ENCODE measurements around the gene NKIRAS2. TPM values are rescaled to one million over a fixed set of nuclear protein-coding genes. Genes with fewer than 3 reads are reported as not detected.
A peak's percentile ranks its signal among the peaks of the same experiment; 100 is the strongest.

The NKIRAS2 gene
- total and polyA plus RNA-seq, 2 experiments from 2014 or later, result 66.5 to 71.2 TPM

DNA sequence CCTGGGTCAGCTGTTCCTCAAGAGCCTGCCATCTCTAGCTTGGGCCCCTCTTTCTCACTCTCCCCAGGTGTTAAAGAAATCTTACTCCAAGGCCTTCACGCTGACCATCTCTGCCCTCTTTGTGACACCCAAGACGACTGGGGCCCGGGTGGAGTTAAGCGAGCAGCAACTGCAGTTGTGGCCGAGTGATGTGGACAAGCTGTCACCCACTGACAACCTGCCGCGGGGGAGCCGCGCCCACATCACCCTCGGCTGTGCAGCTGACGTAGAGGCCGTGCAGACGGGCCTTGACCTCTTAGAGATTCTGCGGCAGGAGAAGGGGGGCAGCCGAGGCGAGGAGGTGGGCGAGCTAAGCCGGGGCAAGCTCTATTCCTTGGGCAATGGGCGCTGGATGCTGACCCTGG is 46.5 kb upstream of the NKIRAS2 start:
- no peak for DNase-seq
- H3F3A ChIP-seq (ENCODE audit: insufficient read depth), result peaks cover 34% of the 10 kb centered on the region
- H3K4me3 ChIP-seq, result no peak overlapping the region
- H3K9me3 ChIP-seq (ENCODE audit: low read depth), result no peaks in the 10 kb centered on the region
- no peak overlapping the region for H3K9ac ChIP-seq
- H3K4me2 ChIP-seq (ENCODE audit: unreplicated experiment), result no peak overlapping the region
- H3K79me2 ChIP-seq (ENCODE audit: insufficient read depth), result peaks cover 74% of the 10 kb centered on the region
- no peak overlapping the region for H2AFZ ChIP-seq
- H3K36me3 ChIP-seq (ENCODE audit: low read depth), result peaks cover 21% of the 10 kb centered on the region; the same call in 1 of the 2 replicates
- WGBS, 2 experiments (ENCODE audit: low coverage in 1 of 2, low lambda C conversion rate in 2 of 2, missing lambda C conversion rate in 2 of 2), result 89 to 91% methylated on average over 19 of the region's 19 CpGs
- no peaks in the 10 kb centered on the region for H3K9me2 ChIP-seq (ENCODE audit: insufficient read depth)
- H3K4me1 ChIP-seq (ENCODE audit: insufficient read depth), result peaks cover 21% of the 10 kb centered on the region
- in situ Hi-C loops (cut with MboI), result no loop called here
- H4K20me1 ChIP-seq (ENCODE audit: insufficient read depth), result no peaks in the 10 kb centered on the region
- H3K27me3 ChIP-seq (replicated peaks; ENCODE audit: insufficient read depth), result no peaks in the 10 kb centered on the region
- no peak overlapping the region for H3K27ac ChIP-seq
- TF ChIP-seq EZH2phosphoT487 (IDR thresholded peaks at IDR 0.05; ENCODE audit: insufficient read depth, low read depth) (no peak), EZH2 (IDR thresholded peaks at IDR 0.05; ENCODE audit: insufficient read depth, poor library complexity, severe bottlenecking) (no peak)

DNA sequence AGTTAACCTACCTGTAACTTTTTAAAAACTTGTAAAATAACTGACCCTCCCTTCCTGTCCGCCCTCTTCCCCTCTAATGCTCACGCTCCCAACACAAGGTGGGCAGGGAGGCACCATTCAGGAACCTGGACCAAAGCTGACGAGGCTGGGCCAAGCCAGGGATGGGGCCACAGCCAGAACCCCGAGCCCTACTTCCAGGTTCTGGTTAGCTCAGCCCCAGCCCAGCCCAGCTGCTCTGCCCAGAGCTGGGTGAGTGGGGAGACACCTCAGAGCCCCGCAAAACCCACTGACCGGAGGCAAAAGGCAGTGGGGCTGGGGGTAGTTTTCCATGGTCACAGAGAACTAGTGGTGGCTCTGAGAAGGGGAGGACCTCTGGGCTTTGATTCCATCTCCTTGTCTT is 45.9 kb upstream of the NKIRAS2 start:
- H3K4me3 ChIP-seq, result no peak overlapping the region
- H3K27me3 ChIP-seq (replicated peaks; ENCODE audit: insufficient read depth), result no peaks in the 10 kb centered on the region
- H2AFZ ChIP-seq, result no peak overlapping the region
- 82 to 89% methylated on average over 6 of the region's 6 CpGs for WGBS, 2 experiments (ENCODE audit: low coverage in 1 of 2, low lambda C conversion rate in 2 of 2, missing lambda C conversion rate in 2 of 2)
- no peak for DNase-seq
- peaks cover 23% of the 10 kb centered on the region; the same call in 1 of the 2 replicates for H3K36me3 ChIP-seq (ENCODE audit: low read depth)
- no peak overlapping the region for H3K4me2 ChIP-seq (ENCODE audit: unreplicated experiment)
- no peaks in the 10 kb centered on the region for H3K9me2 ChIP-seq (ENCODE audit: insufficient read depth)
- in situ Hi-C loops (cut with MboI), result no loop called here
- TF ChIP-seq EZH2phosphoT487 (IDR thresholded peaks at IDR 0.05; ENCODE audit: insufficient read depth, low read depth) (no peak), EZH2 (IDR thresholded peaks at IDR 0.05; ENCODE audit: insufficient read depth, poor library complexity, severe bottlenecking) (no peak)
- 0 out of 2 replicates have a peak overlapping the region, but pooled peaks have one; percentile 1 for H3K9ac ChIP-seq
- no peak overlapping the region for H3K27ac ChIP-seq
- H3K79me2 ChIP-seq (ENCODE audit: insufficient read depth), result peaks cover 68% of the 10 kb centered on the region
- peaks cover 34% of the 10 kb centered on the region for H3F3A ChIP-seq (ENCODE audit: insufficient read depth)
- peaks cover 21% of the 10 kb centered on the region for H3K4me1 ChIP-seq (ENCODE audit: insufficient read depth)
- no peaks in the 10 kb centered on the region for H4K20me1 ChIP-seq (ENCODE audit: insufficient read depth)
- H3K9me3 ChIP-seq (ENCODE audit: low read depth), result no peaks in the 10 kb centered on the region

DNA sequence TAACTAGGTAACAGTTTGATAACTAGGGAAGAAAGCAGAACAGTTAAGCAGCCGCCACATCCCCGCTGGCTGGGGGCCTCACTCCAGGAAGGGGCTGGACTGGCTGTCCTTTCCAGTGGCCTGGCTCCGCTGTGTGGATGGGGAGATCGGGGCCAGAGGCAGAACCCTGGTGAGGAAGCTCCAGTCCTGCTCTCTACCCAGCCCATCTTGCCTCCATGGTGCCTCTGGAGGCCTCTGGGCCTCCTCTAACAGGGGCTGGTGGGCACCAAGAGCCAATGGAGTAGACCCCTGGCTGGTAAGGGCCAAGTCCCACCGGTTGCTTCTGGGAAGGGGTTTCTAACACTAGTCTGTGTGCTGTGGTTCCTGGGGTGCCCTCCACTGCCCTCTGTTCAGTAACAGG is 45.2 kb upstream of the NKIRAS2 start:
- Histone ChIP-seq H4K20me1 (ENCODE audit: insufficient read depth) (no peaks in the 10 kb centered on the region), H3K36me3 (ENCODE audit: low read depth) (peaks cover 23% of the 10 kb centered on the region; the same call in 1 of the 2 replicates), H3K27ac (no peak overlapping the region), H3K4me2 (ENCODE audit: unreplicated experiment) (no peak overlapping the region), H2AFZ (no peak overlapping the region), H3K79me2 (ENCODE audit: insufficient read depth) (peaks cover 62% of the 10 kb centered on the region), H3K9ac (0 out of 2 replicates have a peak overlapping the region, but pooled peaks have one; percentile 1), H3K9me2 (ENCODE audit: insufficient read depth) (no peaks in the 10 kb centered on the region), H3K4me3 (no peak overlapping the region), H3F3A (ENCODE audit: insufficient read depth) (peaks cover 34% of the 10 kb centered on the region), H3K27me3 (replicated peaks; ENCODE audit: insufficient read depth) (no peaks in the 10 kb centered on the region), H3K9me3 (ENCODE audit: low read depth) (no peaks in the 10 kb centered on the region), H3K4me1 (ENCODE audit: insufficient read depth) (peaks cover 21% of the 10 kb centered on the region)
- no peak for DNase-seq
- in situ Hi-C loops (cut with MboI), result no loop called here
- 85 to 91% methylated on average over 5 of the region's 5 CpGs for WGBS, 2 experiments (ENCODE audit: low coverage in 1 of 2, low lambda C conversion rate in 2 of 2, missing lambda C conversion rate in 2 of 2)
- TF ChIP-seq EZH2 (IDR thresholded peaks at IDR 0.05; ENCODE audit: insufficient read depth, poor library complexity, severe bottlenecking) (no peak), EZH2phosphoT487 (IDR thresholded peaks at IDR 0.05; ENCODE audit: insufficient read depth, low read depth) (no peak)

DNA sequence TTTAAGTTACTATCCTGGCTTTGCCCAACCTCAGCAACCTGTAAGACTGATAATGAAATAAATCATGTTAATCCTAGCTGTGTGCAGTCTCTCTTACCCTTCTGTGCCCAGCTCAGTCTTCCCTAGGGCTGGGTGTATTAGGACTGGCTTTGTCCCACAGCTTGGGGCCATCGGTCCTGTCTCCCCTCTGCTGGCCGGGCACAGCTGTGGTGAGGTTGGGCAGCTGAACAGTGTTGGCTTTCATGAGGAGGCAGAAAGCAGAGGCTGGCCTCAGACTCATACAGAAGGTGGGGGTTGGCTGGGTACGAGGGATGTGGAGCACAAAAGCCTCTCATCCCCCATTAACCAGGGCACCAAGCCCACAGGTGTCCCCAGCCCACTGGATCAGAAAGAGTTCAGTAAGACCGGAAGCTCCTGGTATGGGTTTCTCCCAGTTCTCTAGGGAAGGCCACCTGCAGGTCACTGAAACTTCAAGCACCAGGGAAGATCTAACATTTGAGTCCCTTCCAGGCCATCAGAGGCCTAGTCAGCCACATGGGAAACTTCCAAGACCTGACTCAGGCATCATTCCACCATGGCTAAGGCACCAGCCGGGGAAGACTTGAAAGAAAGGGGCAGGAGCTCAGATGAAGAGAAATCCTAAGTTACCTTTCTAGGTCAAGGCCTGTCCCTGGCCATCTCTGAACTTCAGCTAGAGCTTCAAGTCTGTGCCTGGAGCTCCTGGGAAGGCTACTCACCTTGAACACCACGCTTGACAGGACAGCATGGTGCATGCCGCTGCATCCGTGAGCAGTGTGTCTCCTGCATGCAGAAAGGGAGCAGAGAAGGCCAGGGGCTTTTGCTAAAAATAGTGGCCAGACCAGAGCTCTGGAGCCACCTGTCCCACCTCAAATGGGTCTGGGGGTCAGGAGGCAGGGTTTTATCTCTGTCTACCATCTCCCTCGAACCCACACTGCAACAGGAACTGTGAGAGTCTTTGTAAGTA is 44.5 kb upstream of the NKIRAS2 start:
- Histone ChIP-seq H3K4me1 (ENCODE audit: insufficient read depth) (peaks cover 21% of the 10 kb centered on the region), H3K27ac (peak overlapping the region; percentile 77)

More for the DNA sequence above, 44.5 kb upstream of the NKIRAS2 start:
- no peak for TF ChIP-seq EZH2 (IDR thresholded peaks at IDR 0.05; ENCODE audit: insufficient read depth, poor library complexity, severe bottlenecking)
- TF ChIP-seq EZH2phosphoT487 (IDR thresholded peaks at IDR 0.05; ENCODE audit: insufficient read depth, low read depth), result no peak
- no peaks in the 10 kb centered on the region for H3K9me3 ChIP-seq (ENCODE audit: low read depth)
- in situ Hi-C loops (cut with MboI), result no loop called here
- peak overlapping the region; percentile 30; the same call in 1 of the 2 replicates for H3K9ac ChIP-seq
- no peaks in the 10 kb centered on the region for H4K20me1 ChIP-seq (ENCODE audit: insufficient read depth)
- WGBS, 2 experiments (ENCODE audit: low coverage in 1 of 2, low lambda C conversion rate in 2 of 2, missing lambda C conversion rate in 2 of 2), result 77 to 87% methylated on average over 9 of the region's 9 CpGs
- H3K27me3 ChIP-seq (replicated peaks; ENCODE audit: insufficient read depth), result no peaks in the 10 kb centered on the region
- peaks cover 25% of the 10 kb centered on the region for H3K36me3 ChIP-seq (ENCODE audit: low read depth)
- H3K79me2 ChIP-seq (ENCODE audit: insufficient read depth), result peaks cover 56% of the 10 kb centered on the region
- H3F3A ChIP-seq (ENCODE audit: insufficient read depth), result peaks cover 34% of the 10 kb centered on the region
- H3K9me2 ChIP-seq (ENCODE audit: insufficient read depth), result no peaks in the 10 kb centered on the region
- peak overlapping the region; percentile 83 for H3K4me2 ChIP-seq (ENCODE audit: unreplicated experiment)
- DNase-seq, result peak; percentile 89
- no peak overlapping the region for H2AFZ ChIP-seq
- H3K4me3 ChIP-seq, result no peak overlapping the region

All from GM23248 (cell line).